H1 (cell line): ENCODE measurements around the gene HDGFL3. TPM values are rescaled to one million over a fixed set of nuclear protein-coding genes. Genes with fewer than 3 reads are reported as not detected.

Experiments
- CTCF ChIA-PET: fragments of 300-600 bp; sonication (Branson Sonifier 250); formaldehyde crosslinking; loops from one replicate; lab custom pipeline; 2021; ENCODE audit not compliant: partially characterized antibody; lab: Charles Lee
- POLR2A ChIA-PET: fragments of 300-600 bp; sonication (Branson Sonifier 250); formaldehyde crosslinking; loops from one replicate; lab custom pipeline; 2021; ENCODE audit warnings: inconsistent platforms; ENCODE audit not compliant: partially characterized antibody; lab: Charles Lee
- DNase-seq, 2 experiments: peaks; one replicate each; pipeline versions ENCODE4 v3.0.0 to v3.0.0-alpha.2; 2010 to 2022; ENCODE audit warnings: low spot score in 2 of 2, low read depth in 1 of 2, mixed read lengths in 1 of 2
- FAIRE-seq: peaks from 2 replicates; lab custom pipeline; 2011; peaks lifted over from hg19 to GRCh38; lab: Jason Lieb, UNC
- H2AFZ ChIP-seq: 2 replicates; pipeline ENCODE4 v1.8.1; 2012; ENCODE audit warnings: low read length, inconsistent platforms
- H2AK5ac ChIP-seq: 2 replicates; pipeline ENCODE4 v1.6.1; 2013; ENCODE audit warnings: low read depth, low read length
- H2BK120ac ChIP-seq: replicated peaks from 2 replicates; pipeline ENCODE3; 2013; ENCODE audit warnings: low read depth, low read length, inconsistent platforms
- H2BK12ac ChIP-seq: 2 replicates; pipeline ENCODE4 v1.6.1; 2013; ENCODE audit warnings: low read depth, low read length
- H2BK15ac ChIP-seq: 2 replicates; pipeline ENCODE4 v1.6.1; 2013; ENCODE audit warnings: low read length
- H2BK20ac ChIP-seq: 2 replicates; pipeline ENCODE4 v1.6.1; 2013; ENCODE audit warnings: low read length
- H2BK5ac ChIP-seq: 2 replicates; pipeline ENCODE4 v1.6.1; 2013; ENCODE audit warnings: low read depth, low read length
- H3K14ac ChIP-seq: 2 replicates; pipeline ENCODE4 v1.6.1; 2013; ENCODE audit warnings: inconsistent platforms; ENCODE audit not compliant: insufficient read length
- H3K18ac ChIP-seq: 2 replicates; pipeline ENCODE4 v1.6.1; 2013; ENCODE audit warnings: low read length; ENCODE audit errors: extremely low read depth
- H3K23ac ChIP-seq: 2 replicates; pipeline ENCODE4 v1.6.1; 2013; ENCODE audit warnings: inconsistent platforms; ENCODE audit not compliant: insufficient read length
- H3K23me2 ChIP-seq: 2 replicates; pipeline ENCODE4 v1.6.1; 2013; ENCODE audit warnings: low read depth, low read length
- H3K27ac ChIP-seq: 2 replicates; pipeline ENCODE4 v1.6.1; 2011; ENCODE audit warnings: low read depth, low read length, inconsistent platforms
- H3K27me3 ChIP-seq, 4 experiments: replicated peaks in 1 of 4; 1 replicate in 1 of 4; 2 replicates in 3 of 4; pipeline versions ENCODE4 v1.6.1 to v1.8.1; 2011 to 2013; ENCODE audit warnings: low read length in 3 of 4, mild to moderate bottlenecking in 3 of 4, inconsistent platforms in 2 of 4, mixed read lengths in 2 of 4, moderate library complexity in 1 of 4; ENCODE audit not compliant: control insufficient read depth in 3 of 4, insufficient read depth in 3 of 4; ENCODE audit errors: extremely low read depth in 1 of 4
- H3K36me3 ChIP-seq, 4 experiments: 2 replicates each; pipeline versions ENCODE4 v1.6.1 to v1.8.1; 2011 to 2013; ENCODE audit warnings: mild to moderate bottlenecking in 4 of 4, low read length in 3 of 4, moderate library complexity in 2 of 4, control low read depth in 1 of 4, inconsistent platforms in 1 of 4; ENCODE audit not compliant: insufficient read depth in 4 of 4, control insufficient read depth in 2 of 4
- H3K4ac ChIP-seq: replicated peaks from 2 replicates; pipeline ENCODE3; 2013; ENCODE audit warnings: low read length, low read depth, mixed read lengths, inconsistent platforms; ENCODE audit not compliant: insufficient read length
- H3K4me1 ChIP-seq, 4 experiments: replicated peaks in 1 of 4; 1 replicate in 1 of 4; 2 replicates in 3 of 4; pipeline versions ENCODE4 v1.6.1 to v1.8.1; 2011 to 2013; ENCODE audit warnings: low read length in 3 of 4, inconsistent platforms in 2 of 4, mixed read lengths in 1 of 4; ENCODE audit not compliant: insufficient read depth in 4 of 4, control insufficient read depth in 3 of 4
- H3K4me2 ChIP-seq, 2 experiments: 2 replicates each; pipeline versions ENCODE4 v1.6.1 to v1.8.1; 2011 to 2013; ENCODE audit warnings: low read depth in 2 of 2, low read length in 2 of 2, control low read depth in 1 of 2, inconsistent platforms in 1 of 2, mild to moderate bottlenecking in 1 of 2; ENCODE audit not compliant: insufficient read depth in 1 of 2
- H3K4me3 ChIP-seq, 4 experiments: fragments of 200-600, 300-600 bp in 1 of 4; sonication (generic), shearing (Covaris generic), sonication (Bioruptor Twin) in 1 of 4; 2 replicates each; pipeline versions ENCODE4 v1.5.1 to v1.8.1; 2011 to 2016; ENCODE audit warnings: low read length in 4 of 4, low read depth in 3 of 4, control low read depth in 2 of 4, inconsistent platforms in 2 of 4, mild to moderate bottlenecking in 2 of 4, mixed read lengths in 1 of 4, moderate library complexity in 1 of 4; ENCODE audit not compliant: insufficient read depth in 2 of 4; ENCODE audit errors: extremely low read depth in 1 of 4
- H3K56ac ChIP-seq: replicated peaks from 2 replicates; pipeline ENCODE3; 2013; ENCODE audit warnings: low read depth, mild to moderate bottlenecking, mixed read lengths, low read length, inconsistent platforms; ENCODE audit not compliant: insufficient read length
- H3K79me1 ChIP-seq: 2 replicates; pipeline ENCODE4 v1.6.1; 2013; ENCODE audit warnings: low read depth, low read length, control low read depth
- H3K79me2 ChIP-seq, 2 experiments: 2 replicates each; pipeline versions ENCODE4 v1.6.1 to v1.8.1; 2012 to 2013; ENCODE audit warnings: low read length in 2 of 2, mild to moderate bottlenecking in 2 of 2, inconsistent platforms in 1 of 2; ENCODE audit not compliant: insufficient read depth in 2 of 2, control insufficient read depth in 1 of 2
- H3K9ac ChIP-seq, 4 experiments: replicated peaks in 1 of 4; 1 replicate in 1 of 4; 2 replicates in 3 of 4; pipeline versions ENCODE4 v1.6.1 to v1.8.1; 2011 to 2013; ENCODE audit warnings: low read depth in 3 of 4, low read length in 3 of 4, control low read depth in 2 of 4, mild to moderate bottlenecking in 2 of 4, moderate library complexity in 2 of 4, inconsistent platforms in 1 of 4; ENCODE audit errors: extremely low read depth in 1 of 4
- H3K9me3 ChIP-seq, 2 experiments: 2 replicates each; pipeline versions ENCODE4 v1.6.1 to v1.8.1; 2012 to 2013; ENCODE audit warnings: mild to moderate bottlenecking in 2 of 2, moderate library complexity in 2 of 2, control low read depth in 1 of 2, inconsistent platforms in 1 of 2, low read depth in 1 of 2, low read length in 1 of 2, mixed read lengths in 1 of 2; ENCODE audit not compliant: insufficient read depth in 2 of 2
- H4K20me1 ChIP-seq, 2 experiments: replicated peaks in 1 of 2; 2 replicates each; pipeline versions ENCODE3 to v1.8.1; 2011 to 2013; ENCODE audit warnings: inconsistent platforms in 2 of 2, low read length in 2 of 2, mild to moderate bottlenecking in 1 of 2; ENCODE audit not compliant: insufficient read depth in 2 of 2, control insufficient read depth in 1 of 2
- H4K5ac ChIP-seq: 2 replicates; pipeline ENCODE4 v1.6.1; 2013; ENCODE audit warnings: low read length, low read depth, mixed read lengths, inconsistent platforms; ENCODE audit not compliant: insufficient read length
- H4K8ac ChIP-seq: 2 replicates; pipeline ENCODE4 v1.8.0; 2013; ENCODE audit warnings: mild to moderate bottlenecking, moderate library complexity, low read length, inconsistent platforms; ENCODE audit not compliant: insufficient read depth; ENCODE audit errors: extremely low read depth
- H4K91ac ChIP-seq: replicated peaks from 2 replicates; pipeline ENCODE3; 2013; ENCODE audit warnings: low read length, mixed read lengths, inconsistent platforms; ENCODE audit not compliant: insufficient read length
- BRCA1 ChIP-seq: IDR thresholded peaks from 2 replicates; pipeline ENCODE4 v1.6.1; 2012; ENCODE audit warnings: low read depth, low read length, improper control_type of control experiment
- CBX8 ChIP-seq: fragments of 300-800, 300-1000 bp; sonication (generic); IDR thresholded peaks from 2 replicates; pipeline ENCODE4 v1.7.1; 2016; ENCODE audit warnings: low read depth, low read length, borderline replicate concordance
- JUN ChIP-seq: IDR thresholded peaks from 2 replicates; pipeline ENCODE4 v1.6.1; 2011; ENCODE audit warnings: low read depth, mild to moderate bottlenecking, improper control_type of control experiment, low read length
- KDM4A ChIP-seq: IDR thresholded peaks from one replicate; pipeline ENCODE4 v1.7.1; 2012; ENCODE audit warnings: low read depth, mild to moderate bottlenecking, moderate library complexity, low read length, inconsistent platforms; ENCODE audit not compliant: severe bottlenecking
- POLR2AphosphoS5 ChIP-seq: IDR thresholded peaks from 2 replicates; pipeline ENCODE4 v1.6.1; 2011; ENCODE audit warnings: low read depth, low read length
- SIN3A ChIP-seq, 2 experiments: IDR thresholded peaks in 1 of 2; conservative IDR thresholded peaks in 1 of 2; 2 replicates each; pipeline ENCODE4 v1.6.1; 2011 to 2012; ENCODE audit warnings: low read length in 2 of 2, improper control_type of control experiment in 1 of 2, low read depth in 1 of 2, mild to moderate bottlenecking in 1 of 2
- SIX5 ChIP-seq: IDR thresholded peaks from 2 replicates; pipeline ENCODE4 v1.6.1; 2011; ENCODE audit warnings: mild to moderate bottlenecking, low read depth, low read length
- SRF ChIP-seq: IDR thresholded peaks from 2 replicates; pipeline ENCODE4 v1.6.1; 2011; ENCODE audit warnings: mild to moderate bottlenecking, low read depth, low read length, moderate library complexity
- TAF7 ChIP-seq: optimal IDR thresholded peaks from 2 replicates; pipeline ENCODE3; 2011; ENCODE audit warnings: low read depth, mild to moderate bottlenecking, inconsistent platforms, low read length, moderate library complexity, borderline replicate concordance
- YY1 ChIP-seq: IDR thresholded peaks from 2 replicates; pipeline ENCODE4 v1.6.1; 2011; ENCODE audit warnings: low read depth, mild to moderate bottlenecking, low read length
- WGBS, 2 experiments: shearing (Covaris generic) in 1 of 2; methylation state at CpG; one replicate each; pipeline versions ENCODE4 v1.1.6 to v1.1.7; 2013 to 2015; ENCODE audit warnings: low lambda C conversion rate in 2 of 2, mixed read lengths in 2 of 2, inconsistent platforms in 1 of 2, low coverage in 1 of 2, missing lambda C conversion rate in 1 of 2; ENCODE audit not compliant: insufficient replicate concordance in 2 of 2, insufficient coverage in 1 of 2, insufficient read length in 1 of 2; ENCODE audit errors: extremely low coverage in 1 of 2, missing lambda C conversion rate in 1 of 2; 5-methylcytosine and 5-hydroxymethylcytosine counted together
- polyA plus RNA-seq, 7 experiments: library from polyadenylated mRNA; depleted of rRNA in 3 of 7; stranded (reverse) in 5 of 7; unstranded in 2 of 7; fragments of >200 nt in 5 of 7; fragments of 200-250 nt in 2 of 7; gene quantifications; 1 replicate in 5 of 7; 2 replicates in 1 of 7; 4 replicates in 1 of 7; pipeline versions ENCODE4 v1.2.1 to v1.2.3, GENCODE V29; 2011 to 2013; ENCODE audit warnings: missing spikeins in 2 of 7, mixed read lengths in 2 of 7
- total RNA-seq: library from RNA; stranded (reverse); fragmentation: NEBNext Ultra II Directional; extraction: Animal tissue kit (Norgen Biotek cat#: 25700); gene quantifications from 2 replicates; pipeline ENCODE4 v1.2.1, GENCODE V29; 2021
- TF ChIP-seq, protein P1 (sequence below): IDR thresholded peaks from 2 replicates; pipeline ENCODE4 v1.6.1; 2012; ENCODE audit warnings: inconsistent platforms

HDGFL3 gene
- total and polyA plus RNA-seq, 2 of the 8 experiments (the other 6 are each of a cell fraction or from before 2014, with no cell fraction given) = 14.1 to 149 TPM

GRCh38 chr15:83144771-83145170 lies 62.9 kb downstream of the HDGFL3 start:
- H4K8ac ChIP-seq = no peak overlapping the region
- H3K56ac ChIP-seq = no peak overlapping the region
- POLR2A ChIA-PET = interaction anchor here (1.0 kb wide), 1 partner anchor 78 kb away, joined by 3 read pairs; the partner anchor contains the start of gene BTBD1
- no peak overlapping the region for H2BK120ac ChIP-seq
- no peak overlapping the region for H3K14ac ChIP-seq
- no peak overlapping the region for H2BK12ac ChIP-seq
- peaks cover 14 to 59% (median 36%) of the 10 kb centered on the region in 4 experiments for H3K36me3 ChIP-seq
- no peak for DNase-seq
- no peaks in the 10 kb centered on the region for H3K4me1 ChIP-seq
- no peaks in the 10 kb centered on the region for H3K9me3 ChIP-seq
- no peaks in the 10 kb centered on the region for H3K27me3 ChIP-seq
- no peak overlapping the region for H3K4ac ChIP-seq
- no peak overlapping the region for H2AFZ ChIP-seq
- no peak overlapping the region for H3K27ac ChIP-seq
- no peak for TF ChIP-seq SIN3A (conservative IDR thresholded peaks at IDR 0.05 in 1 of 2, IDR thresholded peaks at IDR 0.05 in 1 of 2; ENCODE audit: low read depth in 1 of 2, low read length in 2 of 2)
- no peak for TF ChIP-seq CBX8
- TF ChIP-seq BRCA1 = no peak
- no peak for TF ChIP-seq JUN
- no peak for TF ChIP-seq TAF7
- no peak for TF ChIP-seq SRF
- TF ChIP-seq, protein P1, sequence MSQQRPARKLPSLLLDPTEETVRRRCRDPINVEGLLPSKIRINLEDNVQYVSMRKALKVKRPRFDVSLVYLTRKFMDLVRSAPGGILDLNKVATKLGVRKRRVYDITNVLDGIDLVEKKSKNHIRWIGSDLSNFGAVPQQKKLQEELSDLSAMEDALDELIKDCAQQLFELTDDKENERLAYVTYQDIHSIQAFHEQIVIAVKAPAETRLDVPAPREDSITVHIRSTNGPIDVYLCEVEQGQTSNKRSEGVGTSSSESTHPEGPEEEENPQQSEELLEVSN = no peak
- no peak for TF ChIP-seq KDM4A
- TF ChIP-seq SIX5 = no peak
- no peak for TF ChIP-seq POLR2AphosphoS5
- no peak for TF ChIP-seq YY1
- TF ChIP-seq, all 59 proteins: peak for 0
- H3K9ac ChIP-seq = no peak overlapping the region
- no peaks in the 10 kb centered on the region for H3K23me2 ChIP-seq
- CTCF ChIA-PET = interaction anchor here (0.8 kb wide), 1 partner anchor 133 kb away, joined by 4 read pairs; the partner anchor contains the start of gene C15orf40
- H2AK5ac ChIP-seq = no peak overlapping the region
- H4K5ac ChIP-seq = no peak overlapping the region
- no peak overlapping the region for H4K91ac ChIP-seq
- H3K79me1 ChIP-seq = no peaks in the 10 kb centered on the region
- H2BK5ac ChIP-seq = no peak overlapping the region
- no peaks in the 10 kb centered on the region for H3K79me2 ChIP-seq
- no peak overlapping the region for H3K4me2 ChIP-seq
- WGBS, 2 experiments = 86% methylated on average over 3 of the region's 3 CpGs; no CpG with 5 or more reads in 1 of the 2 experiments
- FAIRE-seq = no peak
- H3K23ac ChIP-seq = no peak overlapping the region
- no peak overlapping the region for H3K18ac ChIP-seq
- no peak overlapping the region for H3K4me3 ChIP-seq
- H2BK15ac ChIP-seq = no peak overlapping the region
- no peak overlapping the region for H2BK20ac ChIP-seq
- H4K20me1 ChIP-seq = no peaks in the 10 kb centered on the region
